Stimulated activated CD8-positive, alpha-beta memory T cell treated with anti-CD3 and anti-CD28 coated beads, Interleukin-2, amount 100 ng/mL, for 1 hour (primary cell): ENCODE results near the gene STAB2.
"Not testable (repeated sequence)": the region's sequence is repeated elsewhere in the genome, so short reads cannot be mapped to it uniquely, and the experiment has no call there.

Experiments used
- DNase-seq, 2 donors: peaks; one replicate each; pipeline ENCODE4 v3.0.0-alpha.2; 2020; ENCODE audit warnings: low read depth in 2 of 2

The STAB2 gene

DNA sequence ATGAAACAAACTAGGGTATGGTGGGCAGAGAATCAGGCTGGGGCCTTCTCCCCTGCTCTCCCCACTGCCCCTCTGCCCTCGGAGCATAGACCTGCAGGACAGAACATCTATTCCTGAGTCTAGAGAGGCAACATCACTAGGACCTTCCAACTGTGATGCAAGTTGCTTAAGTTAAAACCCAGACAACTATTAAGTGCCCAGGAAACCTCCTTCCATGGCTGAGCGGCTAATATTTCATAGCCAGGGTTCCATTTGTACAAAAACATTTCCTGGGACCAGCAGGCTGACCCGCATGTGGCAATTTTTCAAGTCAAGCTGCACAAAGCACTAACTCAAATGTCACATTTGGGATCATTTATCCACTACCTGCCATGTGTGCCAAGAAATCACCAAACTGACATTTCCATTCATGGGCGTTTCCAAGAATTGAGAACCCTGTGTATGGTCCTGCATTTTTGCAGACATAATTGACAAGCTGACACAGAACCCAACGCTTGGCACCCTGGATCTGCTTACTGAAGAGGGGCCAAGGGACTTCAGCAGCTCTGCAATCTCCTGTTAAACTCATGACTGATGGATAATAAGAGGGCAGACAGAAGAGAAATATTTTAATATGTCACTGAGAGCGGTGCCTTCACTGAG is 221.3 kb downstream of the STAB2 start:
- no peak for DNase-seq

- DNase-seq = no peak
These were observed 222.1 kb downstream of the STAB2 start for GRCh38 chr12:103809154-103809553.

GRCh38 chr12:103809639-103810038 is 222.6 kb downstream of the STAB2 start:
- not testable (repeated sequence) for DNase-seq

- no peak for DNase-seq
These were observed 223.0 kb downstream of the STAB2 start for GRCh38 chr12:103810111-103810510.

DNA sequence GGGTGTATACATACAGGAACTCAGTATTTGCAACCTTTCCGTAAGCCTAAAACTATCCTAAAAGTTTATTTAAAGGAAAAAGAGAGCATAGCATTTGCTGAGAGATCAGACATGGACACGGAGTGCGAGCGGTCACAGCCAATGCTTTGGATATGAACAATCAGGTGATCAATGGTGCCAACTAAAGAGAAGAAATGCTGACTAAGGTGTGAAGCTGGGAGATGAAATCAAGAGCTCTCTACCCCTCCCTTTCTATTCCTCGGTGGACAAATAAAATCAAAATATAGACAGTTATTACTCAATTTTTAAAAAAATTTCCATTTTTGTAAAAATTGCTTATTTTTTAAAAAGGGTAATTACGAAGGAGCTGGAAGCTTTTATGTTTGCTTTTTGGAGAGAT is 224.7 kb downstream of the STAB2 start:
- DNase-seq = no peak

DNA sequence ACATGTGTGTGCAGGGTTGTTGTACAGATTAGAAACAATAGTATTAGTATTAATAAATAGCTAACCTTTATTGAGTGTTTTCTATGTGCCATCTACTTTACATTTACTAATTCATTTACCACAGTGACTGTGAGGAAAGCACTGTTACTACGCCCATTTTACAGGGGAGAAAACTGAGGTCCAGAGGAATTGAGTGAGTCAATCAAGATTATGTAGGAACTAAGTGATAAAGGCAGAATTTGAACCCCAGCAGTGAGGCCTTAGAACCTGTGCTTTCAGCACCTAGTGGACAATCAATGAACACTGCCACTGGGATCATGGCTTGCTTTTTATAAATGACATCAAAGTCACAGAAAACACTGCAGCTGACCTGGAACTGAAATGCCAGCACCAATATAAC is 225.7 kb downstream of the STAB2 start:
- DNase-seq = no peak

GRCh38 chr12:103813426-103813825 is 226.4 kb downstream of the STAB2 start:
- no peak for DNase-seq

DNA sequence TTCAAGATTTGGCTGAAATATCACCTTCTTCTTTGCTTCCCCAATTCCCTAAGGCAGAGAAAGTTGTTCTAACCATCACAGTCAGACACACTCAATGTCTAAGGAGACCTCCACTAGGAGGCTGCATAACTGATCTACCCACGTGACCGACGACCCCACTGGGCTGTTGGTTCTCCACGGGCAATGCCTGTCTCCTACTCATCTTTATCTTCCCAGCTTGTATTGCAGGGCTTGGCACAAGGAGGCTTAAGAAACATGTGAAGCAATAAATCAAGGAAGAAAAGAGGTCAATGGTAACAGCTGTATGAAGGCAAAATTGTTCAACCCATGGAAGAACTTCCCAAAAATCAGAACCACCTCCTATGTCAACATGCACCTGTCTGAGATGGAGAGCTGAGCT is 226.9 kb downstream of the STAB2 start:
- DNase-seq = no peak

DNA sequence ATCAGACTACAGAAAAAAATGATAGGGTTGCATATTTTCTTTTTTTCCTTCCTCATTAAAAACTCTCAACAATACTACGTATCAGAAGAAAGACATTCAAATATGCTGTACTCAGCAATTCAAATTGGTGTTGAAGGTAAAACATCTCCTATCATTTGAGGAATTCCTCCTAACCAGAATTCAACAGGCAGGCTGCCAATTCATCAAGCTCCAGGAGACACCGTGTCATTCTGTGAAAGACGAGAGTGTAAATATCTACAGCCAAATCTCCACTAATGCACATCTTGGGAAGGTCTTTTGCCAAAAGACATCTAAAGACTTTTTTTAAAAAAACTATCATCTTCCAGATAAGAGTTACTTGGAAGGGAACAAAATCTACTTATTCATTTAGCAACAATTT is 227.4 kb downstream of the STAB2 start:
- DNase-seq = no peak
